NOMO-1 treated with dmso at 0.1 percent for 144 hours (cell line): Measurements from ENCODE around the gene INPP5A.

Source experiments
- DNase-seq: peaks from one replicate; lab custom pipeline; 2025; ENCODE audit not compliant: unreplicated experiment; lab: John Stamatoyannopoulos, UW

INPP5A gene

GRCh38 chr10:132517951-132518521, 19.6 kb upstream of the INPP5A start:
- no peak for DNase-seq

GRCh38 chr10:132518572-132519381, 18.8 kb upstream of the INPP5A start:
- DNase-seq: no peak

GRCh38 chr10:132519382-132520176, 18.0 kb upstream of the INPP5A start:
- no peak for DNase-seq

DNA sequence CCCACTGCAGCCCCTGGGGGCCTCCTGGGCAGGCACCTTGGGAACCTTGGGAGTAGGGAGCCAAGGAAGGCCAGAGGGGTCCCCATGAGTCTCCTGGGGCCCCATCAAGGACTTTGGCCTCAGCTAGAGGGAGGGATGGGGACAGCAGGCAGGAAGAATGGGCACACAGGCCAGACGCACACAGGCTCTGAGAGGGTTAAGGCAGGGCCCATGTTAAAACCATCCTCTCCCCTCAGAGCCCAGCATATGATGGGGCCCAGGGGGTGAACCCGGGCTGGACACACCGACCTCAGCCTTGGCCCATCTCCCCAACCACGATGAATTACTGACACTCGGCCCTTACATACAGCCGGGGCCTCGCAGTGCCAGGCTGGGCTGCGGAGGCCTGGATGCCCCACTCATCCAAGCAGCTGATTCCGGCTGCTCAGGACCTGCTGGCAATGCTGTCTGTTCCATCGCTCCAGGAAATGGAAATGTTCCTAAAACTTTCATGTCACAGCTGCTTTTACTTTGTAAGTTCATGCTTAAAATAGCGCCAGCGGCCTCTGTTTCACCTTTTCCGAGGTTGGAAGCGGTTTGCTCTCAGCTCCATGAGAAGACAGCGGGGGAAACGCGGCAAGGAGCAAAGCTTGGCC, 17.3 kb upstream of the INPP5A start:
- no peak for DNase-seq

- DNase-seq: no peak
Observed at GRCh38 chr10:132521041-132521465, 16.5 kb upstream of the INPP5A start.

DNA sequence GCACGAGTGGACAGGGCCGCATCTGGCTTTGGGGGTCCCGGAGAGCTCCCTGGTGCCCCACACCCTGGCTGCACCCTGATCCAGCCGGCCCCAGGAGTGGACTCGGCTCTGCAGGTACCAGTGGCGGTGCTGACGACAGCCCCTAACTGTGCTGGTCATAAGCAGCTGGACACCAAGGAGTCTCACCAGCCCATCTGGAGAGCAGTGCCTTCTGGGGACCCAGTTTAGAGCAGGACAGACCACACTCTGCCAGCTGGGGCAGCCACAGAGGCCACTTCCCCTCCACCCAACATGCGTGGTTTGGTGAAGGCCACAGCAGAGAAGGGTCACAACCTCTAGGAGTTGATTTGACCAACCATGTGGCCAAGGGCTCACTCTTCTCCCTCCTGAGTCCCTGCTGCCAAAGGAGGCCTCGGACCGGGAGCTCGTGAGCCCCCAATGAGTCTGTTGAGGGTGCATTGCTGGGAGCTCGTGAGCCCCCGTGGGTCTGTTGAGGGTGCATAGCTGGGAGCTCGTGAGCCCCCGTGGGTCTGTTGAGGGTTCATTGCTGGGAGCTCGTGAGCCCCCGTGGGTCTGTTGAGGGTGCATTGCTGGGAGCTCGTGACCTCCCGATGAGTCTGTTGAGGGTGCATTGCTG, 16.0 kb upstream of the INPP5A start:
- no peak for DNase-seq

- no peak for DNase-seq
Observed at GRCh38 chr10:132522521-132523411, 14.8 kb upstream of the INPP5A start.

DNA sequence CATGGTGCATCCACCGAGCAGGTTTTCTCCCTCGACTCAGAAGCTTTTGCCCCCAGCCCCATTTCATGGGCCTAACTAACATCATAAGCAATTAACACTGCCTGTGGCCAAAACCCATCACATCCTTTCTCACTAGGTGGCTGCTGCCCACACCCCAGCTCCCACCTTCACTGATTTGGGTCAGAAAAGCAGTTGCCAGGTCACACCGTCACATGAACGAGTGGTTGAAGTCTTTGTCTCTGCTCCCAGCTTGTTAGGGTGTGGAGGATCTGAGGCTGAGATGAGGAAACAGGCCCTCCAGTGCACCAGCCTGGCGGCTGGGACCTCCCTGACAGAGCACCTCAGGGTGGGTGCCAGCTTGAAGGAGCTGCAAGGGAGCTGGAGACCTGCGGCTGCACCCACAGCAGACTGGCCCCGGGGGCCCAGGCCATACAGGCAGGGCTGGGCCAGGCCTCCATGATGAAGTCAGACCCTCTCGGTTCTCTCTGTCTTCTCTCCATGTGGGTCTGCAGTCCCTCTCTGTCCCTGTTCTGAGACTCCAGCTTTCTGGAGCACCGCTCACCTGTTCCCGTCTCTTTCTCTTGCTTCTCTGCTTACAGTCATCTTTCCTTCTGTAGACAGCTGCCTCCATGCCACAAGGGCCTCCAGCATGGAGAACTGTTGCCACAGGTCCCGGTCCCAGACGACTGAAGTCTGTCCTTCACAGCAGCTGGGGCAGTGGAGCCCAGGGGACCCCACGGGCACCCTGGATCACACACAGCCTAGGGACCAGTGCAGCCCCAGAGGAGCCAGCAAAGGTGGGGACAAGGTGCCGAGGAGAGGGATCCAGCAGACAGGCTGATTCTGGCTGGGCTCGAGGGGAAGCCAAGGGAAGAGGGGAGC, 13.8 kb upstream of the INPP5A start:
- no peak for DNase-seq

DNA sequence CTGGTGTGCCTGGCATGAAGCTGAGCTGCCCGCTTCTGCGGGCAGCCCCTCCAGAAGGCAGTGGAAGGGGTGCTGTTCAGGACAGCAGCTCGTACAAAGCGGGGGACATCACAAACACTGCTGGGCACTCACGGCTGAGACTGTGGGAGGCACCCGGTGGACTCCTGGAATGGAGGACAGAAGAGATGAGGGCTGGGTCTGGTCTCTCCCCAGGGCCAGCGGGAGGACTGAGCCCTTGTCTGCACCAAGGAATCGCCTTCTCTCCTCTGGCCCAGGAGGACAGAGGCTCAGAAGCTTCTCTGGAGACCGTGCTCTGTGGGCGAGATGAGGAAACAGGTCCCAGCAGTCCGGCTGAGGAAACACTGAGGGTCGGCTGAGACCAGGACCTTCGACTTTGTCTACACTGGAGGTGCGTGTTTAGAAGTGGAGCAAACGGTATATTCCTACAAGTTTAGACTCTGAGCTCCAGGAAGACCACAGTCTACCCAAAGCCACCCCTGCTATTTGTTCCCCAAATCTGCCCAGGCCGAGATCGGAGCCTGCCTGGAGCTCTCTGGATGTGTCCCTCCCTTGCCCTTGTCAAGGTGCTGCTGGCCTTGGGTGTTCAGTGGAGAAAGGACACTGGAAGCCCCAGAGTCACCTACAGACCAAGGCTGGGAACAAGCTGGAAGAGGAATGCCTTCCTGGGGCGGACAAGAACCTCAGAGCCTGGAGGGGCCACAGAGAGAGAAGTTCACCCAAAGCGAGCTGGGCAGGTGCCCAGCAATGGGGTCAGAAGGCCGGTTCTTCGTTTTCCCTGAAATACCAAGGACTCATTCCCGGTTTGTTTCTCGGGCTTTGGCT, 12.9 kb upstream of the INPP5A start:
- no peak for DNase-seq

GRCh38 chr10:132526676-132527075, 10.9 kb upstream of the INPP5A start:
- no peak for DNase-seq

DNA sequence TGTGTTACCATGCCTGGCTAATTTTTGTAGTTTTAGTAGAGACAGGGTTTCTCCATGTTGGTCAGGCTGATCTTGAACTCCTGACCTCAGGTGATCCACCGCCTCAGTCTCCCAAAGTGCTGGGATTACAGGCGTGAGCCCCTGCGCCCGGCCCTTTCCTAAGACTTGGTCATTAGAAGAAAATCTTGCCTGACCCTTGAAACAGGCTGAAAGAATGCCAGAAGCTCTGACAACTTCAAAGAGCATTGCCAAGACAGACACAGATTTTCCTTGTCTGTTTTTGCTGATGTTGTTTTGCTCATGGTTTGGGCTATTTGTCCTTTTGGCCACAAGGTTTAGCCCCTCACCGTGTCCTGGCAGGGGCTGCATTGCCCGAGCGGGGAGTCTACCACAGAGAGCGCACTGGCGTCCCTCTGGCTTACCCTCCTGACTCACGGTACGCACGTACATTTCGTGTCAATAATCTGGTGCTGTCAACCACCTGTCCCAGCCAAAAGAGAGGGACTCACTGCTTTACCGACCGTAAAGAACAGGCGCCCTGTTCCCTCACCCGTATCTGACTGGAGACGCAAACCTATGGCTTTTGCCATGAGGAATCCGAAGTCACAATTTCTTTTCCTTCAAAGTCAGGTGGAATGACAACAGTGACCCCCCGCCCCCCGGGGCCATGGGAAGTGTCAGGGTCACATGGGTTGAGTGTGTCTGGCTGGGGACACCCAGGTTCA, 10.1 kb upstream of the INPP5A start:
- DNase-seq: no peak

DNA sequence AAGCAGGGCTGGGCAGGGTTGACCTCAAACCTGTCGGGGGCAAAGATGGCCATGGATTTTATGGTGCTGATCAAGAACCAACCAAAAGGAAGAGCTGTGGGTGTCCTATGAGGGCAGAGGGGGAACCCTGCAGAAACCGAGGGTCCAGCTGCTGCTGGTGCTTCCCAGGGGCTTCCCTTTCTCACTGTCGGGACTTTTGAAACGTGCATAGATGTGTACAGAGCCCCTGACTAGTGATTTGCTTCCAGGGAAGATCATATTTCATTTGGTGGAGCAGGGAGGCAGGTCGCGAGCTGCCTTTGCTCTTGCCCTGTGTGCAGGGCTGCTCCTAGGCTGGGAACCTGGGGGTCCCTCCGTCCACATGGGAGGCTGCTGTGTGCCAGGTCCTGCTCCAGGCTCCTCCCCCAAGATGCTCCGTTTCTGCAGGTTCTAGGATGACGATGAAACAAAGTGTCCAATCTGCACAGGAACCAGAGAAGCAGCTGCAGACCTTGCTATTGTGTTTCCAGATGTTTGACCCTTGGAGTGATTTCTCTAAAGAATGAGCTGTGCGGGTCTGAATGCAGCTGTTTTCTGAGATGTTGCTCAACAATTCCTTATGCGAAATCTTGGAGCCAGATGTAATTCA, 9.4 kb upstream of the INPP5A start:
- no peak for DNase-seq

- no peak for DNase-seq
Observed at GRCh38 chr10:132532179-132532578, 5.4 kb upstream of the INPP5A start.

DNA sequence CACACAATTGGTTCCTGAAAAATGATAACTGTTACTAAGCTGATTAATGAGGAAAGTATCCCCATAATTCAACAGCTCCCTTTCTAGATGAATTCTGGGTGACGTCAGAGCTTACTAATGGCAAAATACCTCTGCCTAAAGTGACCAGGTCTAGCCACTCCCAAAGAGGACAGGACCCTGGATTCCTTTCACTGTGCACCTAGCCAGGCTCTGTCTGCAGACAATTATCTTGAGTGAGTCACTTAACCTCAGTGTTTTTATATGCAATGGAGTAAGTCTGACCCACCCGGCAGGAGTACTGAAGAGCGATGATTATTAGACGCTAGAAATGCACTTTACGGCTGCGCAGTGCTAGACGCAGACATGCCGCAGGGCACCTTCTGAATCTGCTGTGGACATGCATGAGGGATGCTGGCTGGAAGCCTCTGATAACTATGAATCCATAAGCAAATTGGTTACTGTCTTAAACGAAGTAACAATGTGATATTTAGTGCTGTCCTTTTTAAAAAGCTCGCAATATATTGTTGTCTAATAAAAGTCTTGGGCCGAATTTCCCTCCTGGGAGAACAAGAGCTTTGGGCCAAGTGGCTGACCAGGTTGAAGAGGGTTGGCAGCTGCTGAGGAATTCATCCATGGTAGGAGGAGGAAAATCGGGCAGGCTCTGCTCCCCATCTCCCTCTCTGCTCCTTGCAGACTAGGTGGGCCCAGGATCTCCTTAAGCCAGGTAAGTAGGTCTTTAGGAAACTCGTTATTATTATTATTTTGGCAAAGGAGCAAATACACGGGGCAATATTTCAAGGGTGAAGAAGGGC, 4.6 kb upstream of the INPP5A start:
- no peak for DNase-seq

DNA sequence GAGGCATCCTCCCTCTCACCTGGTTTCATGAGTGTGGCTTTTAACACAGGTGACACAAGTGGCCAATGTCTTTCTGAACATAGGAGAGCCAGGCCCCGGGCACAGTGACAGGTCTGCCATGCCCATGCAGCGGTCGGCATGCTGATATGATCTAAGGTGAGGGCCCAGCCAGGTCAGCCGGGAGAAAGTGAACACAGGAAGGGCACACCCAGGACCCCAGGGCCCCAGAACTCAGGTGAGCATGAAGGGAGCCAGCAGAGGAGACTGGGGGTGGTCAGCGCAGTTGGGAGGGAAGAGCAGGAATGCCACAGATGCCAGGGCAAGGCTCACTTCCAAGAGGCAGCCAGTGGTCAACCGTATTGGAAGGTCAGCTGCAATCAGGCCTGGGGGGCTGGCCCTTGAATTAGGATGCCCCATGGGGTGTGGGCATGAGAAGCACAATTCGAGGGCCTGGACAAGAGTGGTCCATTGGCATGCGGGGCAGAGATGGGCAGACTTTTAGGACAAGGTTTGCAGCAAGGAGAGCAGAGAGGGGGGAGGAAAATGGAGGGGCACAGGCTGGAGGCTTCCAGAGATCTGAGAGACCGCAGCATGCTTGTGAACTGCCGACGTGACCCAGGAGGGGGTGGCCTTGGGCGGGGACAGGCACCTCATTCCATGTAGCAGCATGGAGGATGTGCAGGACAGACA, 3.9 kb upstream of the INPP5A start:
- no peak for DNase-seq
